ENCODE results near the gene UNC13B.
"Not testable (repeated sequence)": the region's sequence is repeated elsewhere in the genome, so short reads cannot be mapped to it uniquely, and the experiment has no call there.

UNC13B gene

DNA sequence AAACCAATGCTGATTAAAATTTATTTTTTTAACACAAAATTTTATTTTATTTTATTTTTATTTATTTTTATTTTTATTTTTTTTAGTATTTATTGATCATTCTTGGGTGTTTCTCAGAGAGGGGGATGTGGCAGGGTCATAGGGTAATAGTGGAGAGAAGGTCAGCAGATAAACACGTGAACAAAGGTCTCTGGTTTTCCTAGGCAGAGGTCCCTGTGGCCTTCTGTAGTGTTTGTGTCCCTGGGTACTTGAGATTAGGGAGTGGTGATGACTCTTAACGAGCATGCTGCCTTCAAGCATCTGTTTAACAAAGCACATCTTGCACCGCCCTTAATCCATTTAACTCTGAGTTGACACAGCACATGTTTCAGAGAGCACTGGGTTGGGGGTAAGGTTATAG lies 20.6 kb downstream of the UNC13B start:
- H2AK5ac ChIP-seq (ENCODE audit: low read length); H3K4ac ChIP-seq (ENCODE audit: low read depth, low read length); H3K4me3 ChIP-seq (ENCODE audit: low read length); H3K36me3 ChIP-seq (ENCODE audit: control insufficient read depth, insufficient read depth, low read length); H3K56ac ChIP-seq (ENCODE audit: low read length); H3K27me3 ChIP-seq (ENCODE audit: insufficient read depth, low read length, poor library complexity); H3K4me1 ChIP-seq (ENCODE audit: control insufficient read depth, low read depth, low read length); H3K9ac ChIP-seq (ENCODE audit: low read length); H4K5ac ChIP-seq (ENCODE audit: low read length); H3K4me2 ChIP-seq (ENCODE audit: low read length); H4K8ac ChIP-seq (ENCODE audit: low read depth, low read length); H3K27ac ChIP-seq (ENCODE audit: low read depth, low read length); H3K18ac ChIP-seq (ENCODE audit: low read length); DNase-seq; H2BK15ac ChIP-seq (replicated peaks; ENCODE audit: low read depth); H2BK120ac ChIP-seq (ENCODE audit: low read depth, low read length); H3K79me2 ChIP-seq (ENCODE audit: control insufficient read depth, insufficient read depth, low read length); H3K79me1 ChIP-seq (ENCODE audit: low read length); H3K23ac ChIP-seq (ENCODE audit: low read length); H2BK5ac ChIP-seq (ENCODE audit: low read length): not testable (repeated sequence)
- no CpG with 5 or more reads among the region's 3 CpGs for WGBS (ENCODE audit: extremely low coverage, insufficient coverage, low lambda C conversion rate)

DNA sequence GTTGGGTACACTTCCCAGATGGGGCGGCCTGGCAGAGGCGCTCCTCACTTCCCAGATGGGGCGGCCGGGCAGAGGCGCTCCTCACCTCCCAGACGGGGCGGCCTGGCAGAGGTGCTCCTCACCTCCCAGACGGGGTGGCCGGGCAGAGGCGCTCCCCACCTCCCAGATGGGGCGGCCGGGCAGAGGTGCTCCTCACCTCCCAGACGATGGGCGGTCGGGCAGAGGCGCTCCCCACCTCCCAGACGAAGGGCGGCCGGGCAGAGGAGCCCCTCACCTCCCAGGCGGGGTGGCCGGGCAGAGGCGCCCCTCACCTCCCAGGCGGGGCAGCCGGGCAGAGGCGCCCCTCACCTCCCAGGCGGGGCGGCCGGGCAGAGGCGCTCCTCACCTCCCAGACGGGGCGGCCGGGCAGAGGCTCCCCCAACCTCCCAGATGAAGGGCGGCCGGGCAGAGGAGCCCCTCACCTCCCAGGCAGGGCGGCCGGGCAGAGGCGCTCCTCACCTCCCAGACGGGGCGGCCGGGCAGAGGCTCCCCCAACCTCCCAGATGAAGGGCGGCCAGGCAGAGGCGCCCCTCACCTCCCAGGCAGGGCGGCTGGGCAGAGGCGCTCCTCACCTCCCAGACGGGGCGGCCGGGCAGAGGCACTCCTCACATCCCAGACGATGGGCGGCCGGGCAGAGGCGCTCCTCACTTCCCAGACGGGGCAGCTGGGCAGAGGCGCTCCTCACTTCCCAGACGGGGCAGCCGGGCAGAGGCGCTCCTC lies 21.4 kb downstream of the UNC13B start:
- H3K9ac ChIP-seq (ENCODE audit: low read length); H3K18ac ChIP-seq (ENCODE audit: low read length); H3K27ac ChIP-seq (ENCODE audit: low read depth, low read length); DNase-seq; H3K23ac ChIP-seq (ENCODE audit: low read length); H3K4me2 ChIP-seq (ENCODE audit: low read length); H4K8ac ChIP-seq (ENCODE audit: low read depth, low read length); H2BK5ac ChIP-seq (ENCODE audit: low read length); H3K36me3 ChIP-seq (ENCODE audit: control insufficient read depth, insufficient read depth, low read length); H3K4me1 ChIP-seq (ENCODE audit: control insufficient read depth, low read depth, low read length); H3K27me3 ChIP-seq (ENCODE audit: insufficient read depth, low read length, poor library complexity); H3K79me2 ChIP-seq (ENCODE audit: control insufficient read depth, insufficient read depth, low read length); H3K4ac ChIP-seq (ENCODE audit: low read depth, low read length); H2AK5ac ChIP-seq (ENCODE audit: low read length); H3K79me1 ChIP-seq (ENCODE audit: low read length); H3K4me3 ChIP-seq (ENCODE audit: low read length); H2BK15ac ChIP-seq (replicated peaks; ENCODE audit: low read depth); H4K5ac ChIP-seq (ENCODE audit: low read length); H3K56ac ChIP-seq (ENCODE audit: low read length); H2BK120ac ChIP-seq (ENCODE audit: low read depth, low read length): not testable (repeated sequence)
- WGBS (ENCODE audit: extremely low coverage, insufficient coverage, low lambda C conversion rate) = no CpG with 5 or more reads among the region's 56 CpGs

DNA sequence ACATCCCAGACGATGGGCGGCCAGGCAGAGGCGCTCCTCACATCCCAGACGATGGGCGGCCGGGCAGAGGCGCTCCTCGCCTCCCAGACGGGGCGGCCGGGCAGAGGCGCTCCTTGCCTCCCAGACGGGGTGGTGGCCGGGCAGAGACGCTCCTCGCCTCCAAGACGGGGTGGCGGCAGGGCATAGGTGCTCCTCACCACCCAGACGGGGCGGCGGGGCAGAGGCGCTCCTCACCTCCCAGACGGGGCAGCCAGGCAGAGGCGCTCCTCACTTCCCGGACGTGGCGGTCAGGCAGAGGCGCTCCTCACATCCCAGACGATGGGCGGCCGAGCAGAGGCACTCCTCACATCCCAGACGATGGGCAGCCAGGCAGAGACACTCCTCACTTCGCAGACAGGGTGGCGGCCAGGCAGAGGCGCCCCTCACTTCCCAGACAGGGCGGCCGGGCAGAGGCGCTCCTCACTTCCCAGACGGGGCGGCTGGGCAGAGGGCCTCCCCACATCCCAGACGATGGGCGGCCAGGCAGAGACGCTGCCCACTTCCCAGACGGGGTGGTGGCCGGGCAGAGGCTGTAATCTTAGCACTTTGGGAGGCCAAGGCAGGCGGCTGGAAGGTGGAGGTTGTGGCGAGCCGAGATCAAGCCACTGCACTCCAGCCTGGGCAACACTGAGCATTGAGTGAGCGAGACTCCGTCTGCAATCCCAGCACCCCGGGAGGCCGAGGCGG lies 22.1 kb downstream of the UNC13B start:
- H3K4me3 ChIP-seq (ENCODE audit: low read length); H3K4me2 ChIP-seq (ENCODE audit: low read length): not testable (repeated sequence)
- whole genome bisulfite sequencing (ENCODE audit: extremely low coverage, insufficient coverage, low lambda C conversion rate) = no CpG with 5 or more reads among the region's 53 CpGs

DNA sequence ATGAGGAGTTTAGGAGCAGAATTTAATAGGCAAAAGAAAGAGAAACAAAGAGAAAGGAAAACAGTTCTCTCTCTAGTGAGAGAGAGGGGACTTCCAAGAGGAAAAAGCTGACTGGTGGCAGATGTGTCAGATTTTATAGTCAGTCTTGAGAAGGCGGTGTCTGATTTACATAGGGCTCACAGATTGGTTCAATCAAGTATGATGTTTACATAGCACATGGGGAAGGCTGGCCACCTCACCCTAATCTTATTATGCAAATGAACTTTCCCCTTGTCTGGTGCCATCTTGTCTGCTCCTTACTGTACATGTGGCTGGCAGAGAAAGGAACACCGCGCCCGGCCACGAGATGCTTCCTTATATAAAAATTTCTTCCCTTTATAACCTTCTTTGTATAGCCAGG lies 24.7 kb downstream of the UNC13B start:
- Histone ChIP-seq H3K18ac (ENCODE audit: low read length) (no peak overlapping the region), H3K79me1 (ENCODE audit: low read length) (no peaks in the 10 kb centered on the region), H3K27me3 (ENCODE audit: insufficient read depth, low read length, poor library complexity) (no peaks in the 10 kb centered on the region), H3K4me2 (ENCODE audit: low read length) (no peak overlapping the region), H3K23ac (ENCODE audit: low read length) (no peak overlapping the region), H2BK5ac (ENCODE audit: low read length) (no peak overlapping the region), H2BK15ac (replicated peaks; ENCODE audit: low read depth) (no peak overlapping the region), H3K79me2 (ENCODE audit: control insufficient read depth, insufficient read depth, low read length) (no peaks in the 10 kb centered on the region), H4K5ac (ENCODE audit: low read length) (no peak overlapping the region), H2AK5ac (ENCODE audit: low read length) (no peak overlapping the region), H3K9ac (ENCODE audit: low read length) (no peak overlapping the region), H3K4me1 (ENCODE audit: control insufficient read depth, low read depth, low read length) (no peaks in the 10 kb centered on the region), H3K4me3 (ENCODE audit: low read length) (no peak overlapping the region), H2BK120ac (ENCODE audit: low read depth, low read length) (no peak overlapping the region), H3K56ac (ENCODE audit: low read length) (no peak overlapping the region), H3K27ac (ENCODE audit: low read depth, low read length) (no peak overlapping the region), H3K36me3 (ENCODE audit: control insufficient read depth, insufficient read depth, low read length) (no peaks in the 10 kb centered on the region), H3K4ac (ENCODE audit: low read depth, low read length) (no peak overlapping the region), H4K8ac (ENCODE audit: low read depth, low read length) (no peak overlapping the region)
- no CpG with 5 or more reads among the region's 5 CpGs for WGBS (ENCODE audit: extremely low coverage, insufficient coverage, low lambda C conversion rate)
- no peak for DNase-seq

More for the DNA sequence above, 22.1 kb downstream of the UNC13B start:
- H3K18ac ChIP-seq (ENCODE audit: low read length); H2BK15ac ChIP-seq (replicated peaks; ENCODE audit: low read depth); H3K4ac ChIP-seq (ENCODE audit: low read depth, low read length); H2BK5ac ChIP-seq (ENCODE audit: low read length); H3K79me2 ChIP-seq (ENCODE audit: control insufficient read depth, insufficient read depth, low read length); H3K23ac ChIP-seq (ENCODE audit: low read length); H2AK5ac ChIP-seq (ENCODE audit: low read length); H4K5ac ChIP-seq (ENCODE audit: low read length); H3K9ac ChIP-seq (ENCODE audit: low read length); H3K27ac ChIP-seq (ENCODE audit: low read depth, low read length); H4K8ac ChIP-seq (ENCODE audit: low read depth, low read length); H3K36me3 ChIP-seq (ENCODE audit: control insufficient read depth, insufficient read depth, low read length); H2BK120ac ChIP-seq (ENCODE audit: low read depth, low read length); DNase-seq; H3K4me1 ChIP-seq (ENCODE audit: control insufficient read depth, low read depth, low read length); H3K79me1 ChIP-seq (ENCODE audit: low read length); H3K27me3 ChIP-seq (ENCODE audit: insufficient read depth, low read length, poor library complexity); H3K56ac ChIP-seq (ENCODE audit: low read length): not testable (repeated sequence)

DNA sequence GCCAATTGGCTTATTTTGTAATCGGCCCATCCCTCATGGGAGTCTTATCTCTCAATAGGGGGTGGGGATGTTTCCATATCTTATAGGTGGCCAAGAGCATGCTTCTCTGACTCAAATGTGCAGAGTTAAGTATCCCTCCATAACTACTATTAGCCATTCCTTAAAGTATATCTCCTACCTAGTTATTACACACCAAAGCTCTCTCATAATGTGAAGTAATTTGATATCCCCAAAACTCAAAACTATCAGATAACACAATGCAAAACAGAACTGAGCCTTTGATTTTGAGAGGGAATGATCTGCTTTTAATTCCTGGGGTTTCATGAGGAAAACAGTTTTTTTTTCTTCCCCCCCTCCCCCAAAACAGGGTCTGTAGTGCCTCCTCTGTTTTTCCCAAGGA lies 28.4 kb downstream of the UNC13B start:
- Histone ChIP-seq H3K56ac (ENCODE audit: low read length) (no peak overlapping the region), H3K4ac (ENCODE audit: low read depth, low read length) (no peak overlapping the region), H3K18ac (ENCODE audit: low read length) (no peak overlapping the region), H2BK5ac (ENCODE audit: low read length) (no peak overlapping the region), H4K5ac (ENCODE audit: low read length) (no peak overlapping the region), H3K36me3 (ENCODE audit: control insufficient read depth, insufficient read depth, low read length) (no peaks in the 10 kb centered on the region), H3K4me3 (ENCODE audit: low read length) (no peak overlapping the region), H3K79me1 (ENCODE audit: low read length) (no peaks in the 10 kb centered on the region), H3K4me1 (ENCODE audit: control insufficient read depth, low read depth, low read length) (no peaks in the 10 kb centered on the region), H2AK5ac (ENCODE audit: low read length) (no peak overlapping the region), H4K8ac (ENCODE audit: low read depth, low read length) (no peak overlapping the region), H3K27ac (ENCODE audit: low read depth, low read length) (no peak overlapping the region), H3K27me3 (ENCODE audit: insufficient read depth, low read length, poor library complexity) (no peaks in the 10 kb centered on the region), H3K79me2 (ENCODE audit: control insufficient read depth, insufficient read depth, low read length) (no peaks in the 10 kb centered on the region), H3K23ac (ENCODE audit: low read length) (no peak overlapping the region), H3K4me2 (ENCODE audit: low read length) (no peak overlapping the region), H2BK120ac (ENCODE audit: low read depth, low read length) (no peak overlapping the region), H3K9ac (ENCODE audit: low read length) (no peak overlapping the region), H2BK15ac (replicated peaks; ENCODE audit: low read depth) (no peak overlapping the region)
- no CpG with 5 or more reads among the region's 1 CpG for WGBS (ENCODE audit: extremely low coverage, insufficient coverage, low lambda C conversion rate)
- DNase-seq = no peak

Data from mesendoderm (in vitro differentiated cells).